Colonic mucosa (tissue), 4 donors: ENCODE data around the gene SYNPR. TPM values are rescaled to one million over a fixed set of nuclear protein-coding genes. Genes with fewer than 3 reads are reported as not detected.

Experiments
- DNase-seq: peaks from one replicate; pipeline ENCODE4 v3.0.0-alpha.2; 2020
- H3K27ac ChIP-seq: fragments of 200-600 bp; one replicate; pipeline ENCODE4 v1.8.0; 2021
- H3K27me3 ChIP-seq: fragments of 200-600 bp; one replicate; pipeline ENCODE4 v1.8.0; 2021
- H3K36me3 ChIP-seq: fragments of 200-600 bp; one replicate; pipeline ENCODE4 v1.8.0; 2021
- H3K4me1 ChIP-seq: fragments of 200-600 bp; one replicate; pipeline ENCODE4 v1.8.0; 2021; ENCODE audit warnings: mild to moderate bottlenecking
- H3K4me3 ChIP-seq: fragments of 200-600 bp; one replicate; pipeline ENCODE4 v1.8.0; 2021
- H3K9ac ChIP-seq, 2 donors: one replicate each; pipeline ENCODE4 v1.7.0; 2013; ENCODE audit warnings: control low read depth in 2 of 2, low read depth in 2 of 2, low read length in 2 of 2
- H3K9me3 ChIP-seq: fragments of 200-600 bp; one replicate; pipeline ENCODE4 v1.8.0; 2021
- intact Hi-C: fragments of 100-400 bp; cut with DNase I; formaldehyde crosslinking; loops from one replicate; pipeline ENCODE4 v1.14.1; 2022
- total RNA-seq, 2 donors: library from RNA; stranded (reverse); fragmentation: NEBNext Ultra II Directional in 1 of 2; extraction: Animal tissue kit (Norgen Biotek cat#: 25700) in 1 of 2; gene quantifications; one replicate each; pipeline ENCODE4 v1.2.1, GENCODE V29; 2021
- TF ChIP-seq, protein P1 (sequence below): fragments of 200-600 bp; IDR thresholded peaks from one replicate; pipeline ENCODE4 v1.8.0; 2022; ENCODE audit warnings: antibody characterized with exemption, mild to moderate bottlenecking
- donor health status: healthy.
- donor health status: DM: no; HTN: no; CAD: no.
- donor health status: DM: no; HTN: no; CAD: no.

The SYNPR gene
- total RNA-seq, 2 donors from 2014 or later: 0.17 TPM; not detected in 1

GRCh38 chr3:63481627-63482026 is 203.5 kb downstream of the SYNPR start:
- no peaks in the 10 kb centered on the region for H3K27me3 ChIP-seq
- H3K4me3 ChIP-seq: no peak overlapping the region
- intact Hi-C loops: no loop called here
- DNase-seq: no peak
- no peaks in the 10 kb centered on the region for H3K36me3 ChIP-seq
- no peaks in the 10 kb centered on the region for H3K4me1 ChIP-seq
- no peak overlapping the region for H3K27ac ChIP-seq
- no peak overlapping the region for H3K9ac ChIP-seq
- TF ChIP-seq, protein P1, sequence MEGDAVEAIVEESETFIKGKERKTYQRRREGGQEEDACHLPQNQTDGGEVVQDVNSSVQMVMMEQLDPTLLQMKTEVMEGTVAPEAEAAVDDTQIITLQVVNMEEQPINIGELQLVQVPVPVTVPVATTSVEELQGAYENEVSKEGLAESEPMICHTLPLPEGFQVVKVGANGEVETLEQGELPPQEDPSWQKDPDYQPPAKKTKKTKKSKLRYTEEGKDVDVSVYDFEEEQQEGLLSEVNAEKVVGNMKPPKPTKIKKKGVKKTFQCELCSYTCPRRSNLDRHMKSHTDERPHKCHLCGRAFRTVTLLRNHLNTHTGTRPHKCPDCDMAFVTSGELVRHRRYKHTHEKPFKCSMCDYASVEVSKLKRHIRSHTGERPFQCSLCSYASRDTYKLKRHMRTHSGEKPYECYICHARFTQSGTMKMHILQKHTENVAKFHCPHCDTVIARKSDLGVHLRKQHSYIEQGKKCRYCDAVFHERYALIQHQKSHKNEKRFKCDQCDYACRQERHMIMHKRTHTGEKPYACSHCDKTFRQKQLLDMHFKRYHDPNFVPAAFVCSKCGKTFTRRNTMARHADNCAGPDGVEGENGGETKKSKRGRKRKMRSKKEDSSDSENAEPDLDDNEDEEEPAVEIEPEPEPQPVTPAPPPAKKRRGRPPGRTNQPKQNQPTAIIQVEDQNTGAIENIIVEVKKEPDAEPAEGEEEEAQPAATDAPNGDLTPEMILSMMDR: no peak
- no peaks in the 10 kb centered on the region for H3K9me3 ChIP-seq

DNA sequence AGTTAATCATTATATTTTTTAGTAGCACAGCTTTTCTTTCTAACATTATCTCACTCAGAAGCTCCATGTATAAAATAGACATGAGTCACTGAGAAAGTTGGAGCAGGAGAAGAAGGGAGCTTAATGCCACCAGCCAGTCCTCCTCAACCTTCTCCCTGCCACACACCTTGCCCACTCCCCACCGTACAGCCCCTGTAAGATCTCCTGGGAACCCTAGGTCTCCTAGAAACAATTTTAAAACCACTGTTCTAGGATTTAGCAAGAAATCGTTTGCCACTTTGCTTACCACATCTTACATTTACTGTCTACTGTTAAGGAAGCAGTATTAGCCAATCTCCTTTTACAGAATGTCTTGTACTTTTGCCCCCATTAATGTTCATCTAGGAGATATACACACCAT is 204.2 kb downstream of the SYNPR start:
- Histone ChIP-seq H3K27me3 (no peaks in the 10 kb centered on the region), H3K9me3 (no peaks in the 10 kb centered on the region), H3K4me1 (no peaks in the 10 kb centered on the region), H3K36me3 (no peaks in the 10 kb centered on the region), H3K9ac (no peak overlapping the region), H3K4me3 (no peak overlapping the region), H3K27ac (no peak overlapping the region)
- TF ChIP-seq, protein P1: no peak
- intact Hi-C loops: no loop called here
- no peak for DNase-seq

DNA sequence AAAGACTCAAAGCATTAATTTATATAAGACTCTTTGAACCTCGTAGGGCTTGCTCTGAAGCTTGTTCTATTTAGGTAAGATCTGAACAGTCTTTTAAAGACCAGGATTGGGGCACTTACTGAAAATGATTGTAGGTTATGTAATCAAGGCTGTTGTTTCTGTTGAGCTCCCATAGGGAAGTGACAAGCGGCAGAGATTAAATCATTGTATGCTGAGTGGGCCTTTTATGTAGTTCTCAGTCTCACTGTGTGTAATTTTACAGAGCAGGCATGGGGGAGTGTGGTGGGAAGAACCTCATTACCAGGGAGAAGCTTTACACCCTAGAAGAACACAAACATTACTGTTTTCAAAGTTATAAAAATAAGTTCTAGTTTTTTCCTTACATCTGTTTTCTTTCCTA is 214.4 kb downstream of the SYNPR start:
- Histone ChIP-seq H3K4me3 (no peak overlapping the region), H3K9ac (no peak overlapping the region), H3K27ac (no peak overlapping the region), H3K36me3 (no peaks in the 10 kb centered on the region), H3K4me1 (no peaks in the 10 kb centered on the region), H3K9me3 (no peaks in the 10 kb centered on the region), H3K27me3 (no peaks in the 10 kb centered on the region)
- DNase-seq: no peak
- intact Hi-C loops: no loop called here
- TF ChIP-seq, protein P1: no peak

DNA sequence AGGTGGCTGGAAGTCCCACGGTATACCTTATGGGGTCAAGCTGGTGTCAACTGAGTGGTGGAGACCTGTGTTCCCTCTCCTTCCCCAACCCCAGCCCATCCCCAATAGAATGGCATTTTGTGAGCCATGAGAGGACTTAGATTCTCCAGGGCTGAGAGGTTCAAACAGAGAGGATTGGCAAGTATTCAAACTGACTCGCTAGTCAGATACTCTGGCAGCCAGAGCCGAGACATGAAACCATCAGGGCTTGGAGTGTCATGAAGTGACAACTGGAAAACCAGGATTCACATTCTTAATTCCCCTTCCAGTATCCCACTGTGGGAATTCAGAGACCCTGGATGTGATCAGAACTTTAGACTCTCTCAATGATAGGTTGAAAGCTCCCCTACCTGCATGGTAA is 215.0 kb downstream of the SYNPR start:
- intact Hi-C loops: no loop called here
- Histone ChIP-seq H3K4me3 (no peak overlapping the region), H3K9ac (no peak overlapping the region), H3K27me3 (no peaks in the 10 kb centered on the region), H3K27ac (no peak overlapping the region), H3K4me1 (no peaks in the 10 kb centered on the region), H3K36me3 (no peaks in the 10 kb centered on the region), H3K9me3 (no peaks in the 10 kb centered on the region)
- TF ChIP-seq, protein P1: no peak
- DNase-seq: no peak

GRCh38 chr3:63494646-63495045 is 216.5 kb downstream of the SYNPR start:
- Histone ChIP-seq H3K9me3 (no peaks in the 10 kb centered on the region), H3K27ac (no peak overlapping the region), H3K27me3 (no peaks in the 10 kb centered on the region), H3K4me3 (no peak overlapping the region), H3K4me1 (no peaks in the 10 kb centered on the region), H3K36me3 (no peaks in the 10 kb centered on the region), H3K9ac (no peak overlapping the region)
- intact Hi-C loops: no loop called here
- no peak for DNase-seq
- TF ChIP-seq, protein P1: no peak

DNA sequence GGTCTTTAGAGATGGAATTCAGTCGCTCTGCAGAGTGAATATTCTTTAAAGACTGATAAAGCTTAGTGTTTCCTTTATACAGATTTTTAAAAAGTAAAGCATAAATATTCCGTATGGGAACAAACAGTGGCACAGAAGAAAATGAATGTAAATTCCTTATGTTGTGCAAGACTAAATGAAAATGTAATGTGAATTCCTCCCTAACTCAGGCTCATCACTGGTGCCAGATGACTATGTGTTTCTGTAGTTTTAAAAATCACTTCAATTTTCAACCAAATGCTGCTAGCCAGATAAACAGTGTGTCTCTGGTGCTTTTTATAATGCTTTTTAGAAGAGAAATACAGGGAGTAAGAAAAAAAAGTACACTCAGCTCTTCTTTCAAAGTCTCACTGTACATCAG is 219.5 kb downstream of the SYNPR start:
- no peak overlapping the region for H3K9ac ChIP-seq
- no peaks in the 10 kb centered on the region for H3K4me1 ChIP-seq
- H3K4me3 ChIP-seq: no peak overlapping the region
- TF ChIP-seq, protein P1: no peak
- H3K27me3 ChIP-seq: no peaks in the 10 kb centered on the region
- intact Hi-C loops: no loop called here
- H3K27ac ChIP-seq: no peak overlapping the region
- no peak for DNase-seq
- no peaks in the 10 kb centered on the region for H3K9me3 ChIP-seq
- no peaks in the 10 kb centered on the region for H3K36me3 ChIP-seq
